NCI-H1417 (cell line): ENCODE data around the gene FRMPD4.
"Not testable (repeated sequence)": the region's sequence is repeated elsewhere in the genome, so short reads cannot be mapped to it uniquely, and the experiment has no call there.

Source experiments
- DNase-seq, 3 experiments: peaks; one replicate each; lab custom pipeline; 2025; lab: John Stamatoyannopoulos, UW

The FRMPD4 gene

GRCh38 chrX:12440246-12440645, 302.0 kb downstream of the FRMPD4 start:
- DNase-seq = no peak

- DNase-seq = peak in 1 of 3 experiments; percentile 56
These were observed 303.3 kb downstream of the FRMPD4 start for GRCh38 chrX:12441381-12442128.

GRCh38 chrX:12443534-12444098, 305.3 kb downstream of the FRMPD4 start:
- DNase-seq = no peak

GRCh38 chrX:12446342-12447075, 308.2 kb downstream of the FRMPD4 start:
- no peak for DNase-seq

DNA sequence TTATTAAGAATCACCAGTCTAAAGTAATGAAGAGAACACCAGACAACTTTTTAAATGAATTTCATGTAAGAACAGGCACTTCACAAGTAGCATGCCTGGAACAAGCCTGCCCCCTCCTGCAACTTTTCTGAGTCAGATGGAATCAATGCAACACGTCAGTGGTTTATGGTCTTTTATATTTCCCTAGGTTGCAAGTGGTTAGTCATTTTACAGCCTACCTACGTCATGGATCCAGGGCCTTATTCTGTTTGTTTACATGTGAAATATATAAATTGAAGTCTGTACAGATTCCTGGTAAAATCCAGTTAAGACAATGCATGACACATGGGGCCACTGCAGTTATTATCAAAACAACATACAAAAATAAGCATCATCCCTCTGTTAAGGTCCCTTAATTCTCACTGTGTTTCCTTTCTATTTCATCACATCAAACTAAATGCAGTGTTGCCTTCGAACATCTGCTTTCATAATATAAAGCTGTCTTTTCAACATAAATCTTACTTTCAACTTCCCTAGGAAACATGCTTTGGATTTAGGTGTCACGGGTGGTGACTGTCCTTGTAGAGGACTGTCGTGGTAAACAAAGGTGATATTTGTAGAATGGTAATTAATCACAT, 309.3 kb downstream of the FRMPD4 start:
- peak in 2 of 3 experiments; percentile 18 to 76 for DNase-seq

GRCh38 chrX:12452268-12452667, 314.0 kb downstream of the FRMPD4 start:
- DNase-seq = no peak

DNA sequence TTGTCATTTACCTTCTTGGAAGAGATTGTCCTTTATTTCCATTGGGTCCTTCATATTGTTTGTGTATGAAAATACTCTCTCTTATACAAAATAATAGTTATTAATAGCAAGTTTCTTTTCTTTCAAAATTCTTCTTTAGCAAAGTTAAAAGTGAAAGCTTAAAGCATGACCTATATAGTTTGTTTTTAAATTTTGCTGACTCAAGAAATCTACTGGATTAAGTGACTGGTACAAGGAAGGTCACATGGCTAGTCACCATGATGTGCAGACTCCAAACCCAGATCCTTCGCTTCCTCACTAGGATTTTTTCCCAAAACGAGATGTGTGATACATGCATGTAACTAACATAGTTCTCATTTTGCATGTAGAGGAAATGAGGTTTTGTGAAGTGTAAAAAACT, 322.7 kb downstream of the FRMPD4 start:
- no peak for DNase-seq

- no peak for DNase-seq
These were observed 324.8 kb downstream of the FRMPD4 start for GRCh38 chrX:12463052-12463451.

DNA sequence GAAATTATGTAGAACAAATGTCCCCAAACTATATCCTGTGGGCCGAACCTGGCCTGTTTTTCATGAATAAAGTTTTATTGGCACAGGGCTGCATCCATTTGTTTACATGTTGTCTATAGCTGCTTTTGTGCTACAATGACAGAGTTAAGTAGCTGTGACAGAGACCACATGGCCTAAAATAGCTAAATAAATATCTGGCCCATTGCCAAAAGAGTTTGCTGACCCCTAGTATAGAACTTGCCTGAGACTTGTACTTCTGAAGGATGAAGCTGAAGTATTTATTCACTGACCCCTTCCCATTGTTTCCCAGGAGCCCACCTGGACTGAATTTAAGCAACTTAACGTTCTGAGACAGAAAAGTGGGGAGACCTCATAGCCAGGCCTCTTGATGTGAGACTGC, 325.6 kb downstream of the FRMPD4 start:
- no peak for DNase-seq

- no peak for DNase-seq
These were observed 329.0 kb downstream of the FRMPD4 start for GRCh38 chrX:12467321-12467720.

DNA sequence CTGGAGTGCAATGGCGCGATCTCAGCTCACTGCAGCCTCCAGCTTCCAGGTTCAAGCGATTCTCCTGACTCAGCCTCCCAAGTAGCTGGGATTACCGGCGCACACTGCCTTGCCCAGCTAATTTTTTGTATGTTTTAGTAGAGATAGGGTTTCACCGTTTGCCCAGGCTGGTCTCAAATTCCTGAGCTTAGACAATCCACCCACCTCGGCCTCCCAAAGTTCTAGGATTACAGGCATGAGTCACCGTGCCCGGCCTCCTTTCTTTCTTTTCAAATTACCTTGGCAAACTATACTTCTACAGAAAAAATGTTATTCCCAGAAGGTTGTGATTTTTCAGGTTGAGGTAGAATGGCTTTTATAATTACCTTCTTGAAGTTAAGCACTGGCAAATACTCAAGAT, 331.0 kb downstream of the FRMPD4 start:
- no peak for DNase-seq

DNA sequence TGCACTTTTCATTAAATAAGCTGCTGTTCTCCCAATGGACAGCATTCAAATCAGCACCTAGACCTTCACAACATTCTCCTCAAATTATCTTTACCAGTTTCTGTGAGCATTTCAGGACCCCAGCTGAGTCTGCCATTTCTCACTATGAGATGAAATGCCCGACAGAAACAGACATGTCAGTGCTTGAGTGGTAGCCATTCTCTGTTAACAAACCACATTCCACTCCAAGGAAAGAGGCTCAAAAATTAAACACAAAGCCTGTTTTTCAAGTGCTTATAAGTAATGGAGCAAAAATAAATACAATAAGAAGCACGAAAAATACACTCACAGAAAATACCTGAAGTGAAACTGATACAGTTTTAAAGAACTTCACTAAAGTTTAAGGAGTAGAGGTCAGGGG, 332.8 kb downstream of the FRMPD4 start:
- DNase-seq = no peak

DNA sequence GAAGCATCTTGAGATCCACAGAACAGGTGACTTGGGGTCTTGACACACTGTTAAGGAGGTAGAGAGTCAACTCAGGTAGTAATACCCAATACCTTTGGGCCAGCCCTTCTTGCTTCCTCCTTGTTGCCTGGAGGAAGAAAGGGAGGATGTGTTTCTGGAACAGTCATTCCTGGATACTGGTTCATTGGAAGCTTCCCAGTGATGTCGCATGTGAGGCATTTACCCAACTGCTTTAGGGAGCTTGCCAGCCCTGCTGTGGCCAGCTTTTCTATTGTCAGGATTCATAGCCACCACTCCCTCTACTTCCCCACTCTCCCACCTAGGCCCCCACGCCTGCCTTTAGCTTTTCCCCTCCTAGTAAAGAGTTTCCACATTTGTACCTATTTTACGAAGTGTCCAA, 342.7 kb downstream of the FRMPD4 start:
- no peak for DNase-seq

- DNase-seq = no peak
These were observed 349.9 kb downstream of the FRMPD4 start for GRCh38 chrX:12488220-12488619.

GRCh38 chrX:12488771-12489170, 350.5 kb downstream of the FRMPD4 start:
- no peak for DNase-seq

GRCh38 chrX:12489341-12489740, 351.1 kb downstream of the FRMPD4 start:
- DNase-seq = no peak

DNA sequence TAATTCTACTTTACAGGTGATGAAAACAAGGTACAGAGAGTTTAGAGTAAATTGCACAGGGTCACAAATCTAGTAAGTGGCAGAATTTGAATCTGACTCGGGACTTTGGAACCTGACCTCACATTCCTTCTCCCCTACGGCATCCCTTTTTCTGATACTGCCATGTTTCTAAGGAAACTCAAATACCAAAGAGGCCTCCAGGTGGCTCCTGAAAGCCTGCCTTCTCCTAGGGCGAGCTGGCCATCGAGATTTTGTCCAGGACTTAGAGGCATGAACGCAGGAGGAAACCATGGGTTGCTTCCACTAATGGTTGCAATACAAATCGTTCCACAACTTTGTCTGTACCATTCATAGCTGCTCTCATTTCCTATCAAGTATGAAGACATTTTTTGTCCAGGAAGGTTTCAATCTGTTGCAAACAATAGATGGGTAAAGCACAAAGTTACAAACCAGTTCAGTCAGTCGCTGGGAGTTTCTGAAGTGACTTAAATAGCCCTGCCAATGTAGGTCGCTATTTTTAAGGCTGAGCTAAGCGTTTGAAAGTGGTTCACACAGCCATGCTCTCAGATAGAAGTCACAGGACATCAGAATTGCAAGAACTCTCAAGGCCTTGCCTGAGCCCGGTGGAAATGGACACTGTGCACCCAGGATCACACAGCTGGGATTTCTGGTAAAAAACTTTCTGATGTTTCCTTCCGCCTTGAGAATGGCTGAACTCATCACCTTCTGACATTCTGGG, 356.3 kb downstream of the FRMPD4 start:
- no peak for DNase-seq

DNA sequence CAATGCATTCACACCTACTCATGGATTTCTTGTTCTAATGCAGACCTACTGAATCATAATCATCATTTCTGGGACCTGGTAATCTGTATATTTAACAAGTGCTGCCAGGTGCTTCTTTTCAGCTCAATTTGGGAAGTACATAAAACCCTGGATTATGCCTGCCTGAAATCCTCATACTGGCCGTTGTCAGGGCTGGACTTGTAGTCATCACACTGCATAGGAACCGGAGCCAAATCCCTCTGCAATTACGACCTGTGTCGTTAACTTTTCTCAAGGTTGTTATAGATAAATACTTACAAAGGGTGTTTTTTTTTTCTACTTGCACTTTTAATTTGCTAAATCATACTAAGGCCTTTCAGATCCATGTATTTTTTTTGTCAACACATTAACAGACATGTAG, 358.1 kb downstream of the FRMPD4 start:
- DNase-seq = peak in 1 of 3 experiments; percentile 50

- DNase-seq = peak in 1 of 3 experiments; percentile 17
These were observed 359.7 kb downstream of the FRMPD4 start for GRCh38 chrX:12497832-12498591.

DNA sequence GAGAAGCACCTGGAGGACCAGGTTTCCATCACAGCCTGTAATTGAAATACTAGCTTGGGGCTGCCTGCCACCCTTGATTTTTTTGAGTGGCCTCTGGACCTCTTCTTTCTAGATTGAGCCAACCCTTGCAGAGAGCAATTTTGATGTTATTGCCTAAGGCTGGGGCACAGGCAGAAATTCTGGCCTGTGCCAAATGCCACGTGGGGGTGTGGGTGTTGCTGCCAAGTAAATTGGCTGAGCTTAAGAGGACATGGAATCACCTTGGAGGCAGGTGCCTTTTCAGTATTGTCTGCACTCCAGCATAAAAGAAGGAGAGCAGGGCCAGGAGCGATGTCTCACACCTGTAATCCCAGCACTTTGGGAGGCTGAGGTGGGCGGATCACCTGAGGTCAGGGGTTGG, 366.9 kb downstream of the FRMPD4 start:
- DNase-seq = peak in 1 of 3 experiments; percentile 32

DNA sequence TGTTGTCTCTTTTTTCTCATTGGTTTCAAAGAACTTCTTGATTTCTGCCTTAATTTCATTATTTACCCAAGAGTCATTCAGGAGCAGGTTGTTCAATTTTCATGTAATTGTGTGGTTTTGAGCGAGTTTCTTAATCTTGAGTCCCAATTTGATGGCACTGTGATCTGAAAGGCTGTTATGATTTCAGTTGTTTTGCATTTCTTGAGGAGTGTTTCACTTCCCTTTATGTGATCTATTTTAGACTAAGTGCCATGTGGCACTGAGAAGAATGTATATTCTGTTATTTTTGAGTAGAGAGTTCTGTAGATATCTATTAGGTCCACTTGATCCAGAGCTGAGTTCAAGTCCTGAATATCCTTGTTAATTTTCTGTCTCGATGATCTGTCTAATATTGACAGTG, 377.1 kb downstream of the FRMPD4 start:
- not testable (repeated sequence) for DNase-seq
